ENCODE measurements around the gene ANGEL2. TPM values are rescaled to one million over a fixed set of nuclear protein-coding genes. Genes with fewer than 3 reads are reported as not detected.
A peak's percentile ranks its signal among the peaks of the same experiment; 100 is the strongest.
"Not testable (repeated sequence)": the region's sequence is repeated elsewhere in the genome, so short reads cannot be mapped to it uniquely, and the experiment has no call there.

Gene ANGEL2
- total RNA-seq, 1 donor from 2014 or later = 44.2 TPM

DNA sequence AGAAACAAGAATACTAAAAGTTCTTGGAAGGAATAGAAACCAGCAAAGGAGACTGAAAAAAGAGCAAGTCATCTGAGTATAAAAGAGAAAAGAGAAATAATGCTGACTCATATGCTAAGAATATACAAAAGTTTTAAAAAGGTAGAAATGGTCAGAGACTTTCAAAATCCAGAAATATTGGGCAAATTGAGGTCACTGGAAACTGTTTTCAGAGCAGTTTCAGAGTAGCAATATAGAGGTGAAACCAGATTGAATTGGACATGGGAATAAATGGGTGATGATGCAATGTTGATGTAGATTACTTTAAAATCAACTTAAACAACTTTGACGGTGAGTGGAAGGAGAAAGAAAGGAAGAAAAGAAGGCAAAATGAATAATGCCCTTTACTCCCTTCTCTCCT lies 33.6 kb upstream of the ANGEL2 start:
- H3K4me1 Mint-ChIP-seq (ENCODE audit: low read depth) = peaks cover 29% of the 10 kb centered on the region
- H3K4me3 Mint-ChIP-seq = no peak overlapping the region
- H3K27ac Mint-ChIP-seq = no peak overlapping the region
- DNase-seq (ENCODE audit: low spot score) = no peak
- peaks cover 12% of the 10 kb centered on the region for H3K27me3 Mint-ChIP-seq (ENCODE audit: insufficient read depth)
- peaks cover 10% of the 10 kb centered on the region for H3K36me3 Mint-ChIP-seq (ENCODE audit: low read depth)
- intact Hi-C loops (cut with micrococcal nuclease) = no loop called here
- H3K9me3 Mint-ChIP-seq = peaks cover 18% of the 10 kb centered on the region

DNA sequence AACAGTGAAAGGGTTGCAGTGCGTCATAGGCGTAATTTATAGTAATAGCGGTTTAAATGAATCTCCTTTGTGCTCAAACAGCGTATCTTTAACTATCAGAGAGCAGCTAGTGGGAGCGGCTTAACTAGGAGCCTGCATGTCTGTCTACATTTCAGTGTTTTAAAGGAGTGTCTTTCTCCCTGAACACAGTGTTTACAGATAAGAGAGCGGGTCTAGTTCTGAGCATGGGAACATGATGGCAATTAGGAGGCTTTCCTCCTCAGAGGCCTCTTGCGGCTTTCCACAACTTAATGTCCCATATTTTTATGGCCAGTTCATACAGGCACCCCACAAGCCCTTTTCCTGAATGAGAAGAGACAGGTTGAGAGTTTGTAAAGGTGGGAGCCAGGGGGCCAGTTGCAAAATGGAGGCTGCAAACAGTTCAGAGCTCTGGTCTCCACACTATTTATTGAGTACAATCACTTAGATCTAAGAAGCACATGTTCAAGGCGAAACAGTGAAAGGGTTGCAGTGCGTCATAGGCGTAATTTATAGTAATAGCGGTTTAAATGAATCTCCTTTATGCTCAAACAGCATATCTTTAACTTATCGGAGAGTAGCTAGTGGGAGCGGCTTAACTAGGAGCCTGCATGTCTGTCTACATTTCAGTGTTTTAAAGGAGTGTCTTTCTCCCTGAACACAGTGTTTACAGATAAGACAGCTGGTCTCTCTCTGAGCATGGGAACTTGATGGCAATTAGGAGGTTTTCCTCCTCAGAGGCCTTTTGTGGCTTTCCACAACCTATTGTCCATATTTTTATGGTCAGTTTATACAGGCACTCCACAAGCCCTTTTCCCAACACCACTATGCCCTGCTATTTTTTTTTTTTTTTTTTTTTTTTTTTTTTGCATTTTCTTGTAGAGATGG lies 29.9 kb upstream of the ANGEL2 start:
- peaks cover 19% of the 10 kb centered on the region for H3K27me3 Mint-ChIP-seq (ENCODE audit: insufficient read depth)
- H3K4me3 Mint-ChIP-seq; H3K36me3 Mint-ChIP-seq (ENCODE audit: low read depth); intact Hi-C loops (cut with micrococcal nuclease); H3K27ac Mint-ChIP-seq; DNase-seq (ENCODE audit: low spot score): not testable (repeated sequence)
- H3K4me1 Mint-ChIP-seq (ENCODE audit: low read depth) = peaks cover 13% of the 10 kb centered on the region
- H3K9me3 Mint-ChIP-seq = peaks cover 14% of the 10 kb centered on the region

DNA sequence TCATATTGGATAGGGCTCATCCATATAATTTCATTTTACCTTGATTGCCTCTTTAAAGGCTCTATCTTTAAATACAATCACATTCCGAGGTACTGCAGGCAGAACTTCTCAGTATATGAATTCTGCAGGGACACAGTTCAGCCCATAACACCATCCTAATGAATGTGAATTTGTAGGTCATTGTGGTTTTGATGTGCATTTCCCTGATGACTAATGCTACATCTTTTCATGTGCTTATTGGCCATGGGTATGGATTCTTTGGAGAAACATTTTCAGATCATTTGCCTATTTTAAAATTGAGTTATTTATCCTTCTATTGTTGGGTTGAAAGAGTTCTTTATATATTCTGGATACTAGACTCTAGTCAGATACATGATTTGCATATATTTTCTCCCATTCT lies 25.8 kb upstream of the ANGEL2 start:
- Mint-ChIP-seq H3K4me3 (no peak overlapping the region), H3K27me3 (ENCODE audit: insufficient read depth) (peaks cover 19% of the 10 kb centered on the region), H3K36me3 (ENCODE audit: low read depth) (no peaks in the 10 kb centered on the region), H3K27ac (no peak overlapping the region), H3K4me1 (ENCODE audit: low read depth) (peaks cover 7% of the 10 kb centered on the region), H3K9me3 (no peaks in the 10 kb centered on the region)
- DNase-seq (ENCODE audit: low spot score) = no peak
- intact Hi-C loops (cut with micrococcal nuclease) = no loop called here

DNA sequence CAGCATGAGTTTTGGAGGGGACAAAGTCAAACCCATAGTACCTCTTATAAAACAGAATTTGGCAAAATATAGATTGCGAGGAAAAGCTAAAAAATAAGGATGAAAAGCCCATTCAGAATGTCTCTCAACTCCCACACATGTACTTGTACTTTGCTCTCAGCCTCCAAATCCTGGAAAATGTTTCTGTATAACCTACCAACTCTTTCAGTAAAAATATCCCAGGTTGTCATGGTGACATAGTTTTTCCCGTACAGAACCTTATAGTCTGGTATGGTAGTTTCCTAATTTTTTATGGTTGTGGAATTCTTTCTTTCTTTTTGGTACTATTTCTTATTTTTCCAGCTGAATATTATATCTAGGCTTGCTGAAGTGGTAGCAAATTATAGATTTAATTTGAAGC lies 19.9 kb upstream of the ANGEL2 start:
- Mint-ChIP-seq H3K27me3 (ENCODE audit: insufficient read depth) (peaks cover 36% of the 10 kb centered on the region), H3K27ac (no peak overlapping the region), H3K36me3 (ENCODE audit: low read depth) (no peaks in the 10 kb centered on the region), H3K9me3 (no peaks in the 10 kb centered on the region), H3K4me1 (ENCODE audit: low read depth) (no peaks in the 10 kb centered on the region), H3K4me3 (no peak overlapping the region)
- no peak for DNase-seq (ENCODE audit: low spot score)
- intact Hi-C loops (cut with micrococcal nuclease) = no loop called here

DNA sequence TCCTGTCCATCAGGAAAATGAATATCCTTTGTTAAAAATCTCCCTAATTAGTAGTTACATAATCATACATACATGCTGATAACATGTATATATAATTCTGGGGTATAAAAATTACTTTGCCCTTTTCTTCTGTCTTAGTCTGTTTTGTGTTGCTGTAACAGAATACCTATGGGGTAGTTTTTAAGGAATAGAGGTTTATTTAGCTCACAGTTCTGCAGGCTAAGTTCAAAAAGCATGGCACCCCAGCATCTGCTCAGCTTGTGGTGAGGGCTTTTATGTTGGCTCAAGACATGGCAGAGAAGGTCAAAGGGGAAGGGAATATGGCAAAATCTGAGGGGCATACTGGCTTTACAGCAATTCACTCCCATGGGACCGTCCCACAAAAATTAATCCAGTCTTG lies 19.0 kb upstream of the ANGEL2 start:
- H3K4me1 Mint-ChIP-seq (ENCODE audit: low read depth) = no peaks in the 10 kb centered on the region
- no peak overlapping the region for H3K27ac Mint-ChIP-seq
- H3K4me3 Mint-ChIP-seq = no peak overlapping the region
- peaks cover 39% of the 10 kb centered on the region for H3K27me3 Mint-ChIP-seq (ENCODE audit: insufficient read depth)
- intact Hi-C loops (cut with micrococcal nuclease) = no loop called here
- no peaks in the 10 kb centered on the region for H3K36me3 Mint-ChIP-seq (ENCODE audit: low read depth)
- no peaks in the 10 kb centered on the region for H3K9me3 Mint-ChIP-seq
- no peak for DNase-seq (ENCODE audit: low spot score)

DNA sequence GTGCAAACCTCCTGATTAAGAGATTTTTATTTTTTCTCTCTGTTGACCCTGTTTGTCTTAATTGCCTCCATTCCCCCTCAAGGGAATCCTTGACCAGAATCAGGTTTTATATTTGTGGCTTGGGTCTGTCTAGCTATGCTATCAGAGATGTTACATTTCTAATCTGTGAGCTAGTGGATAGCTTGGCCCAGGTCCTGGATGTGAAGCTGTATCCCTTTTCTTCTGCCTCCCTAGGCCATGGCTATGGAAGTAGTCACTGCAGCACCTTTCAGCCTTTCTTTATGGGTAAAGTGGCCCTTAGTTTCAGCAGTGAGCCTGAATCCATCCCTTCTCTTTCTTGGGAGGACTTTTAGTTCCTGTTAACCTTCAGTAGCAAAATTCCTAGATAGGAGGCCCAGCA lies 17.0 kb upstream of the ANGEL2 start:
- H3K4me1 Mint-ChIP-seq (ENCODE audit: low read depth) = no peaks in the 10 kb centered on the region
- no peak overlapping the region for H3K4me3 Mint-ChIP-seq
- H3K27ac Mint-ChIP-seq = no peak overlapping the region
- H3K36me3 Mint-ChIP-seq (ENCODE audit: low read depth) = no peaks in the 10 kb centered on the region
- intact Hi-C loops (cut with micrococcal nuclease) = no loop called here
- peaks cover 43% of the 10 kb centered on the region for H3K27me3 Mint-ChIP-seq (ENCODE audit: insufficient read depth)
- DNase-seq (ENCODE audit: low spot score) = no peak
- no peaks in the 10 kb centered on the region for H3K9me3 Mint-ChIP-seq

DNA sequence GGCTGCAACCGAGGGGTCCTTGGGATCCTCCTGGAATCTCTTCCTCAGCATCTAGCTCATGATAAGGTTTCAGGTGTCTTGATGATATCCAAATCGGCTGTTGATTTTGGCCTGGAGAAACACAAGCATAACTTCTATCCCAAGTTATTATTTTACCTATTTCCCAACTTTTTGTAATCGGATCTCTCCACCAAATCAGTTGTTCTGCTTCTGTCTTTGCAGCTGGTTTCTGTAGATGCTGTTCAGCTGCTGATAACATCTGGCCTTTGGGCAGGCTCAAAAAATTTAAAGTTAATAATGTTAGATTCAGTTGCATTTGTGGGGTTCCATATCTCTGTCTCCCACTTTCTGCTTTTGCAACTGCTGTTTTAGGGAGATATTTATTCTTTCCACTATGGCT lies 11.4 kb upstream of the ANGEL2 start:
- H3K4me1 Mint-ChIP-seq (ENCODE audit: low read depth); H3K27ac Mint-ChIP-seq; intact Hi-C loops (cut with micrococcal nuclease); H3K4me3 Mint-ChIP-seq; H3K9me3 Mint-ChIP-seq; DNase-seq (ENCODE audit: low spot score); H3K36me3 Mint-ChIP-seq (ENCODE audit: low read depth): not testable (repeated sequence)
- peaks cover 38% of the 10 kb centered on the region for H3K27me3 Mint-ChIP-seq (ENCODE audit: insufficient read depth)

DNA sequence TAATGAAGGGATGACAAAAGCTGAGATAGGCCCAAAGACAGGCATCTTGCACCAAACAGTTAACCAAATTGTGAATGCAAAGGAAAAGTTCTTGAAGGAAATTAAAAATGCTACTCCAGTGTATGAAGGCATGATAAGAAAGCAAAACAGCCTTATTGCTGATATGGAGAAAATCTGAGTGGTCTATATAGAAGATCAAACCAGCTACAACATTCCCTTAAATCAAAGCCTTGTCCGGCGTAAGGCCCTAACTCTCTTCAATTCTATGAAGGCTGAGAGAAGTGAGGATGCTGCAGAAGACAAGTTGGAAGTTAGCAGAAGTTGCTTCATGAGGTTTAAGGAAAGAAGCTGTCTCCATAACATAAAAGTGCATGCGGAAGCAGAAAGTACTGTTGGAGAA lies 4.3 kb upstream of the ANGEL2 start:
- intact Hi-C loops (cut with micrococcal nuclease) = no loop called here
- Mint-ChIP-seq H3K27ac (no peak overlapping the region), H3K27me3 (ENCODE audit: insufficient read depth) (peaks cover 24% of the 10 kb centered on the region), H3K4me1 (ENCODE audit: low read depth) (no peaks in the 10 kb centered on the region), H3K36me3 (ENCODE audit: low read depth) (peaks cover 3% of the 10 kb centered on the region), H3K4me3 (no peak overlapping the region), H3K9me3 (no peaks in the 10 kb centered on the region)
- no peak for DNase-seq (ENCODE audit: low spot score)

DNA sequence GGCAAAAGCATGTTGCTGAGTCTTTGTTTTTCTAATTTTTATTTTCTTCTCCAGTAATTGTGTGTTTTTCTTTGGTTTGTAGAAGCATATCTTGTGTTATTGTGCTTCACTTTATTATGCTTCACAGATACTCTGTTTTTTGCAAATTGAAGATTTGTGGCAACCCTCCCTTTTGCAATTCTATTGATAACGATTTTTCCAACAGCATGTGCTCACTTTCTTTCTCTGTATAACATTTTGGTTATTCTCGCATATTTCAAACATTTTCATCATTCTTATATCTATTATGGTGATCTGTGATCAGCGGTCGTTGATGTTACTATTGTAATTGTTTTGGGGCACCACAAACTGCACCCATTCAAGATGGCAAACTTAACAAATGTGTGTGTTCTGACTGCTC lies 3.8 kb upstream of the ANGEL2 start:
- H3K27me3 Mint-ChIP-seq (ENCODE audit: insufficient read depth) = peaks cover 20% of the 10 kb centered on the region

DNA sequence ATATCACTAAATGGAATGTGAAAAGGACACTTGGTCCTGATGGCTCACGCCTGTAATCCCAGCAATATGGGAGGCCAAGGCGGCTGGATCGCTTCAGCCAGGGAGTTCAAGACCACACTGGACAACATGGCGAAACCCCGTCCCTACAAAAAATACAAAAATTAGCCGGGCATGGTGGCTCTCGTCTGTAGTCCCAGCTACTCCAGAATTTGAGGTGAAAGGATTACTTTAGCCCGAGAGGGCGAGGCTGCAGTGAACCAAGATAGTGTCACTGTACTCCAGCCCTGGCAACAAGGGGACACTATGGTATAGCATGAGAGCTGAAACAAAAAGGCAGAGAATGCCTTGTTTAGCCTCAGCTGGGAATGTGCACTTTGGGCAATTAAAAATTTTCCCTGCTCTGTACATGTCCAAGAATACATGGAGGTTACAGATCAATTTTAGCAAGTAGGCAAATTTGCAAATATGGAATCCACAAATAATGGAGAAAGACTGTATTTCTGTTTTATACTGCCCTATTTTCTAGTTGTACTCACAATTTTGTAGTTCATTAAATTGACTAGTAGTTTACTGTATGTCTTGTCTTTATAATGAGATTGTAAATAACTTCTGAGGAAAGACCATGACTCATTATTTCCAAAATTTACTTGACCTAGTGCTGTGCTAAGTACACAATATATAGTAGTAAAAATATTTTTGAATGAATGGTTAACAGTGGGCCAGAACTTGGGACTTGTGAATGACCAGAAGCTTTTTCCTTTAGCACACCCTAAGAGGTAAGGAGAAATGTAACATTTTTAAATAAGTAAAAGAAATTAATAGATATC lies 2.0 kb upstream of the ANGEL2 start:
- Mint-ChIP-seq H3K27ac (no peak overlapping the region), H3K9me3 (no peaks in the 10 kb centered on the region), H3K27me3 (ENCODE audit: insufficient read depth) (peaks cover 15% of the 10 kb centered on the region), H3K4me1 (ENCODE audit: low read depth) (peaks cover 19% of the 10 kb centered on the region), H3K36me3 (ENCODE audit: low read depth) (peaks cover 10% of the 10 kb centered on the region), H3K4me3 (no peak overlapping the region)
- intact Hi-C loops (cut with micrococcal nuclease) = loop anchor here (5.0 to 10.0 kb wide), 3 partner anchors 980 to 1760 kb away; partner anchors contain the start of genes DTL, INTS7, NEK2 and RCOR3
- DNase-seq (ENCODE audit: low spot score) = no peak

More for the DNA sequence above, 3.8 kb upstream of the ANGEL2 start:
- Mint-ChIP-seq H3K36me3 (ENCODE audit: low read depth) (peaks cover 3% of the 10 kb centered on the region), H3K9me3 (no peaks in the 10 kb centered on the region), H3K4me3 (no peak overlapping the region), H3K27ac (no peak overlapping the region), H3K4me1 (ENCODE audit: low read depth) (peaks cover 3% of the 10 kb centered on the region)
- intact Hi-C loops (cut with micrococcal nuclease) = loop anchor here (5.0 to 10.0 kb wide), 3 partner anchors 982 to 1762 kb away; partner anchors contain the start of genes DTL, INTS7, NEK2 and RCOR3
- DNase-seq (ENCODE audit: low spot score) = no peak

DNA sequence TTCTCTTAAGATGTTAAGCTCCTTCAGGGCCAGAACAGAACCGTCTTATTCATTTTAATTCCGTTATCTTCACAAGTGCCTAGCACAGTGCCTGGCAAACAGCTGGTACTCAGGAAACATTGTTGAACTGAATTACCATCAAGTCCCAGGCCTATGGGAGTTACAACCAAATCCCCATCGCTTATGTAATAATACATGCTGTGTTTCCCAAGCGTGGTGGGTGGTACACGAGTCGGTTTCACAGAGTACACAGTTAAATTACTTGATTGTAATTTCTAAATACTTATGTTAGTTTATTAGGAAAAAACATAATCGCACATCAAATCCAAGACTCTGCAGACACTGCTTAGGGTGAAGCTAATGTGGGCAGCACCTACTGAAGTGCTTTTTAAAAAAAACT lies 1.0 kb downstream of the ANGEL2 start:
- Mint-ChIP-seq H3K27me3 (ENCODE audit: insufficient read depth) (peaks cover 6% of the 10 kb centered on the region), H3K36me3 (ENCODE audit: low read depth) (peaks cover 23% of the 10 kb centered on the region), H3K9me3 (no peaks in the 10 kb centered on the region), H3K4me1 (ENCODE audit: low read depth) (peaks cover 35% of the 10 kb centered on the region), H3K27ac (peak overlapping the region; percentile 99), H3K4me3 (peak overlapping the region; percentile 99)
- DNase-seq (ENCODE audit: low spot score) = no peak
- intact Hi-C loops (cut with micrococcal nuclease) = loop anchor here (1.0 to 10.0 kb wide), 11 partner anchors 19 to 1757 kb away; partner anchors contain the start of genes BATF3, DTL, FLVCR1 and INTS7

DNA sequence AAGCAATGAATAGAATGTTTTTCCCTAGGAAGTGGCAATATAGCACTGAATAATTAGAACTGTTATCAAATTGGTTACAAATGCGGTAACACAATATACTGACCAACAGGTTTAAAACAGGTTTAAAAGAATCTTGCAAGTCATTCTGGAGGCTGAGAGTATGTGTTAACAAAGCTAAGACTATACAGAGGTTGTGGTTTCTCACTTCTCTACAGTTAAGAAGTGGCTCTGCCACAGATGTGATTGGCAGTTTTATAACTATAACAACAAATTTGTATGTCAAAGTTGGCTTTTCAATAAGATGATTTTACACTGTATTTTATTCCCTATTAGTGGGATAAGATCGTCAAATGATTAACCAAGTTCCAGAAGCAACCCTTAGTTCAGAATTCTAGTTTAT lies 7.1 kb downstream of the ANGEL2 start:
- no peaks in the 10 kb centered on the region for H3K9me3 Mint-ChIP-seq
- no peak for DNase-seq (ENCODE audit: low spot score)
- peaks cover 44% of the 10 kb centered on the region for H3K36me3 Mint-ChIP-seq (ENCODE audit: low read depth)
- H3K4me3 Mint-ChIP-seq = no peak overlapping the region
- intact Hi-C loops (cut with micrococcal nuclease) = no loop called here
- peaks cover 40% of the 10 kb centered on the region for H3K4me1 Mint-ChIP-seq (ENCODE audit: low read depth)
- H3K27me3 Mint-ChIP-seq (ENCODE audit: insufficient read depth) = no peaks in the 10 kb centered on the region
- H3K27ac Mint-ChIP-seq = no peak overlapping the region

DNA sequence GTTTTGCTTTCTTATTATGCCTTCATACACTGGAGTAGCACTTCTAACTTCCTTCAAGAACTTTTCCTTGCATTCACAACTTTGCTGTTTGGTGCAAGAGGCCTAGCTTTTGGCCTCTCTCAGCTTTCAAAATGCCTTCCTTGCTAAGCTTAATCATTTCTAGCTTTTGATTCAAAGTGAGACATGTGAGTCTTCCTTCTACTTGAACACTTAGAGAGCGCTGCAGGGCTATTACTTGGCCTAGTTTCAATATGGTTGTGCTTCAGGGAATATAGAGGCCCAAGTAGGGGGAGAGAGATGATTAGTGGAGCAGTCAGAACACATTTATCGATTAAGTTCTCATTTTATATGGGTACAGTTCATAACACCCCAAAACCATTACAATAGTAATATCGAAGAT lies 12.4 kb downstream of the ANGEL2 start:
- Mint-ChIP-seq H3K36me3 (ENCODE audit: low read depth) (peaks cover 36% of the 10 kb centered on the region), H3K27me3 (ENCODE audit: insufficient read depth) (no peaks in the 10 kb centered on the region), H3K27ac (no peak overlapping the region), H3K9me3 (no peaks in the 10 kb centered on the region), H3K4me1 (ENCODE audit: low read depth) (peaks cover 12% of the 10 kb centered on the region), H3K4me3 (no peak overlapping the region)
- intact Hi-C loops (cut with micrococcal nuclease) = no loop called here
- DNase-seq (ENCODE audit: low spot score) = no peak
